Mucosa of descending colon (tissue), 3 donors: Measurements from ENCODE around the gene TLE3. TPM values are rescaled to one million over a fixed set of nuclear protein-coding genes. Genes with fewer than 3 reads are reported as not detected.

ENCODE experiments used
- ATAC-seq: fragments of 200-7000 bp; cut with Tn5 transposase; one replicate; pipeline ENCODE4 v1.9.1; 2020; ENCODE audit warnings: mild to moderate bottlenecking, moderate library complexity
- DNase-seq, 3 donors: peaks; one replicate each; pipeline ENCODE4 v3.0.0-alpha.2; 2020
- H3K36me3 ChIP-seq: fragments of 200-600 bp; one replicate; pipeline ENCODE4 v1.8.0; 2021; ENCODE audit warnings: low read depth, mild to moderate bottlenecking
- H3K4me1 ChIP-seq: fragments of 200-600 bp; one replicate; pipeline ENCODE4 v1.8.0; 2021; ENCODE audit warnings: low read depth, mild to moderate bottlenecking
- H3K4me3 ChIP-seq: fragments of 200-600 bp; one replicate; pipeline ENCODE4 v1.8.0; 2021; ENCODE audit warnings: mild to moderate bottlenecking
- H3K9me3 ChIP-seq: fragments of 200-600 bp; one replicate; pipeline ENCODE4 v1.8.0; 2021; ENCODE audit warnings: mild to moderate bottlenecking
- CTCF ChIP-seq: fragments of 200-600 bp; IDR thresholded peaks from one replicate; pipeline ENCODE4 v1.8.0; 2022; ENCODE audit warnings: antibody characterized with exemption, mild to moderate bottlenecking
- intact Hi-C, 2 donors: fragments of 100-400 bp; cut with DNase I in 1 of 2; cut with micrococcal nuclease in 1 of 2; formaldehyde crosslinking; loops; one replicate each; pipeline versions ENCODE4 v1.11.0 to v1.11.1; 2022; cut with DNase I, micrococcal nuclease
- total RNA-seq, 3 donors: library from RNA; stranded (reverse); fragmentation: NEBNext Ultra II Directional in 2 of 3; extraction: Animal tissue kit (Norgen Biotek cat#: 25700) in 2 of 3; gene quantifications; one replicate each; pipeline versions ENCODE4 v1.2.1 to v1.2.4, GENCODE V29; 2021 to 2023
- donor health status: DM: no; HTN: no; CAD: no; lungs with moderate emphysema.
- donor health status: DM: no; HTN: no; CAD: no.
- donor health status: DM: no; HTN: yes; CAD: no.

TLE3 gene
- total RNA-seq, 3 donors from 2014 or later = 77.6 to 123 (median 103) TPM

DNA sequence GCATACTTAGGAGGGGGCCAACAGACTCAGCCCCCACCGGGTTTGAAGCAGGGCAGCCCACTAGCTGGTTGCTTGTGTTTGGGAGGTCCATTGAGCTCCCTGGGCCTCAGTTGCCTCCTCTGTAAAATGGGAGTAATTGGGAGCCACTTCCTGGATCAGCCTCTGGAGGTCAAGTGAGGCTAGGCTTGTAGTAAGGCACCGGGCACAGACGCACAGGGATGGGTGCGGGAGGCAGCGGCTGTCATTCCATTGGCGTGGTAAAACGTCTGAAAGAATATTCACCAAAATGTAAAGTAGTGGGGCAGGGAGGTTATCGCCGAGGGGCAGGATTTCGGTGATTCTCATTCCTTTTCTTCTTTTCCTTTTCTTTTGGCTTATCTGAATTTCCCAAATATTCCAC is 64.6 kb downstream of the TLE3 start:
- TF ChIP-seq CTCF = no peak
- Histone ChIP-seq H3K4me1 (no peaks in the 10 kb centered on the region), H3K36me3 (no peaks in the 10 kb centered on the region), H3K4me3 (no peak overlapping the region), H3K9me3 (no peaks in the 10 kb centered on the region)
- DNase-seq (no peak), ATAC-seq (no peak)
- intact Hi-C loops = no loop called here

DNA sequence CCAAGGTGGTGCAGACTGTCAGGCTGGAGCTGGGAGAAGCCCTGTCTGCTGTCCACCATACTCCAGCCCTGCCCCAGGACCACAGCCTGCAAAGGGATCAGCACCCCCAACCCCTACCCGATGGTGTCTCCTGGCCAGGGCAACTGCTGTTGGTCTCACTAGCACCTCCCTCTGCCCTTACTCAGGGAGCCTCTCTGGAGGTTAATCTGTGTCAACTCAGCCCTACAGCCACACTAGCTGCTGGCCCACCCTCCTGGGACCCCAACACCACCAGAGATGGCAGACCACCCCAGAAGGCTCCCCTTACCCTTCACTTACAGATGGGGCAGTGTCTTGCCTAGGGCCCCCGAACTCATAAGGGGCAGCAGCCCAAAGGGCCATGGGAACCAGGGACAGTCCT is 65.2 kb downstream of the TLE3 start:
- Histone ChIP-seq H3K9me3 (no peaks in the 10 kb centered on the region), H3K36me3 (no peaks in the 10 kb centered on the region), H3K4me3 (no peak overlapping the region), H3K4me1 (no peaks in the 10 kb centered on the region)
- no peak for DNase-seq
- intact Hi-C loops = no loop called here
- TF ChIP-seq CTCF = no peak
- no peak for ATAC-seq

GRCh38 chr15:70031713-70032112 is 66.0 kb downstream of the TLE3 start:
- intact Hi-C loops = no loop called here
- ATAC-seq (no peak), DNase-seq (no peak)
- H3K4me3 ChIP-seq = no peak overlapping the region
- no peak for TF ChIP-seq CTCF
- no peaks in the 10 kb centered on the region for H3K9me3 ChIP-seq
- no peaks in the 10 kb centered on the region for H3K36me3 ChIP-seq
- no peaks in the 10 kb centered on the region for H3K4me1 ChIP-seq

- ATAC-seq = no peak
- intact Hi-C loops = no loop called here
- Histone ChIP-seq H3K9me3 (no peaks in the 10 kb centered on the region), H3K4me3 (no peak overlapping the region), H3K36me3 (no peaks in the 10 kb centered on the region), H3K4me1 (no peaks in the 10 kb centered on the region)
- DNase-seq = no peak
- TF ChIP-seq CTCF = no peak
These were observed 66.5 kb downstream of the TLE3 start for GRCh38 chr15:70031261-70031660.

DNA sequence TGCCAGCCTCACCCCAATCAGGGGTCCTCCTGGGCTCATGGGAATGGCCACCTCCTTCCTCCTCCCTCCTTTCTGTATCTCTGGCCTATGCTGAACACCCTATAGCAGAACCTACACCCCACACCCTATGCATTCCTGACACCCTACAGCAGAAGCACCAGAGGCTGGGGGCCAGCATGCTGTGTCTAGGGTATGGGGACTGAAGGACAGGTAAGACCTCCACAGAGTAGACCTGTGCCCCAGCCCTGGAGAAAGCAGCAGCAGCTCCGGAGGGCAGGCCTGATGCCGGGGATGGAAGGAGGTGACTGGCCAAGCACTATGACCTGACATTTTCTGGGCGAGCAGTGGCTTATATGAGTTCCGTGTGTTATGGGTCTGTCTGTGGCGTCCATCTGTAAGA is 66.9 kb downstream of the TLE3 start:
- H3K9me3 ChIP-seq = no peaks in the 10 kb centered on the region
- DNase-seq = no peak
- intact Hi-C loops = no loop called here
- TF ChIP-seq CTCF = no peak
- no peak for ATAC-seq
- H3K36me3 ChIP-seq = no peaks in the 10 kb centered on the region
- no peak overlapping the region for H3K4me3 ChIP-seq
- H3K4me1 ChIP-seq = no peaks in the 10 kb centered on the region

- intact Hi-C loops = no loop called here
- DNase-seq (no peak), ATAC-seq (peak; percentile 15)
- Histone ChIP-seq H3K36me3 (no peaks in the 10 kb centered on the region), H3K9me3 (no peaks in the 10 kb centered on the region), H3K4me3 (no peak overlapping the region), H3K4me1 (peaks cover 3% of the 10 kb centered on the region)
- no peak for TF ChIP-seq CTCF
These were observed 68.4 kb downstream of the TLE3 start for GRCh38 chr15:70029297-70029701.
